A549 (cell line): ENCODE measurements around the gene NOS3. TPM values are rescaled to one million over a fixed set of nuclear protein-coding genes. Genes with fewer than 3 reads are reported as not detected.

ENCODE experiments used
- ATAC-seq, 2 experiments: fragments of 200-7000 bp in 1 of 2; fragments of >200 bp in 1 of 2; cut with Nextera tagmentation in 1 of 2; cut with Tn5 transposase in 1 of 2; 3 replicates each; pipeline versions ENCODE4 v1.8.0 to v1.9.1; 2018 to 2020; ENCODE audit warnings: mild to moderate bottlenecking in 1 of 2, moderate library complexity in 1 of 2
- CTCF ChIA-PET: fragments of 300-600 bp; sonication (Branson Sonifier 250); formaldehyde crosslinking; extraction: SDS; loops from one replicate; lab custom pipeline; 2021; ENCODE audit warnings: antibody characterized with exemption, inconsistent platforms; lab: Yijun Ruan, JAX
- POLR2A ChIA-PET: fragments of 350-600 bp; formaldehyde crosslinking; extraction: SDS; loops from one replicate; lab custom pipeline; 2021; ENCODE audit warnings: antibody characterized with exemption, inconsistent platforms; lab: Yijun Ruan, JAX
- DNase-seq, 2 experiments: peaks; one replicate each; pipeline versions ENCODE4 v3.0.0 to v3.0.0-alpha.2; 2011 to 2016; ENCODE audit warnings: low read depth in 1 of 2, low spot score in 1 of 2
- FAIRE-seq: peaks from 2 replicates; lab custom pipeline; 2011; peaks lifted over from hg19 to GRCh38; lab: Jason Lieb, UNC
- H3K27ac ChIP-seq, 2 experiments: fragments of >200 bp; sonication (Bioruptor Twin); formaldehyde crosslinking; 3 replicates each; pipeline ENCODE4 v1.5.1; 2016 to 2017
- H3K4me1 ChIP-seq: fragments of >200 bp; sonication (Bioruptor Twin); formaldehyde crosslinking; 3 replicates; pipeline ENCODE4 v1.6.1; 2016
- H3K4me2 ChIP-seq: fragments of >200 bp; sonication (Bioruptor Twin); formaldehyde crosslinking; 3 replicates; pipeline ENCODE4 v1.6.1; 2016
- H3K4me3 ChIP-seq: fragments of >200 bp; sonication (Bioruptor Twin); formaldehyde crosslinking; 3 replicates; pipeline ENCODE4 v1.5.1; 2016
- H3K9me3 ChIP-seq: fragments of >200 bp; sonication (Bioruptor Twin); formaldehyde crosslinking; 3 replicates; pipeline ENCODE4 v1.6.1; 2016
- ATOH8 ChIP-seq: fragments of 250-450 bp; sonication (Bioruptor Pico); IDR thresholded peaks from 2 replicates; pipeline ENCODE4 v1.5.0; 2020; ENCODE audit warnings: low read depth, mild to moderate bottlenecking, moderate library complexity
- BHLHE40 ChIP-seq: IDR thresholded peaks from 2 replicates; pipeline ENCODE4 v1.6.1; 2012; ENCODE audit warnings: low read depth, low read length, inconsistent platforms
- CBX2 ChIP-seq: fragments of 200-600 bp; sonication (generic); IDR thresholded peaks from 2 replicates; pipeline ENCODE4 v1.6.1; 2016; ENCODE audit warnings: low read depth, mild to moderate bottlenecking, borderline replicate concordance
- CEBPB ChIP-seq, 2 experiments: fragments of >200 bp in 1 of 2; sonication (Bioruptor Twin) in 1 of 2; formaldehyde crosslinking in 1 of 2; IDR thresholded peaks; 2 replicates each; pipeline ENCODE4 v1.6.1; 2012 to 2016
- CTCF ChIP-seq: fragments of >200 bp; sonication (Bioruptor Twin); formaldehyde crosslinking; IDR thresholded peaks from 3 replicates; pipeline ENCODE4 v1.5.1; 2016
- E2F6 ChIP-seq: IDR thresholded peaks from 2 replicates; pipeline ENCODE4 v1.6.1; 2012; ENCODE audit warnings: low read depth, borderline replicate concordance
- EHMT2 ChIP-seq: fragments of 200-600 bp; sonication (generic); IDR thresholded peaks from 2 replicates; pipeline ENCODE4 v1.6.1; 2016; ENCODE audit warnings: antibody characterized with exemption, low read depth, mild to moderate bottlenecking, moderate library complexity
- EP300 ChIP-seq, 2 experiments: fragments of >200 bp; sonication (Bioruptor Twin); formaldehyde crosslinking; IDR thresholded peaks; 2 replicates in 1 of 2; 3 replicates in 1 of 2; pipeline ENCODE4 v1.6.1; 2016 to 2017
- ESRRA ChIP-seq: fragments of 150-350 bp; IDR thresholded peaks from 2 replicates; pipeline ENCODE4 v1.6.1; 2014; ENCODE audit warnings: mild to moderate bottlenecking, low read length, borderline replicate concordance
- FOSB ChIP-seq: fragments of 250-450 bp; sonication (Bioruptor Pico); IDR thresholded peaks from 2 replicates; pipeline ENCODE4 v1.5.0; 2020; ENCODE audit warnings: mild to moderate bottlenecking, moderate library complexity
- FOXS1 ChIP-seq: fragments of 250-450 bp; sonication (Bioruptor Pico); IDR thresholded peaks from 2 replicates; pipeline ENCODE4 v1.5.0; 2020; ENCODE audit warnings: mild to moderate bottlenecking, moderate library complexity
- GATA3 ChIP-seq: IDR thresholded peaks from 2 replicates; pipeline ENCODE4 v1.6.1; 2012; ENCODE audit warnings: borderline replicate concordance
- HOXA7 ChIP-seq: fragments of 250-450 bp; sonication (Bioruptor Pico); IDR thresholded peaks from 2 replicates; pipeline ENCODE4 v1.5.0; 2020; ENCODE audit warnings: mild to moderate bottlenecking, moderate library complexity
- HOXB5 ChIP-seq: fragments of 250-450 bp; sonication (Bioruptor Pico); IDR thresholded peaks from 2 replicates; pipeline ENCODE4 v1.5.0; 2020; ENCODE audit warnings: mild to moderate bottlenecking, moderate library complexity
- JUN ChIP-seq, 2 experiments: fragments of >200 bp; sonication (Bioruptor Twin); formaldehyde crosslinking; IDR thresholded peaks; 2 replicates in 1 of 2; 3 replicates in 1 of 2; pipeline ENCODE4 v1.6.1; 2016 to 2017
- JUNB ChIP-seq: fragments of >200 bp; sonication (Bioruptor Twin); formaldehyde crosslinking; IDR thresholded peaks from 2 replicates; pipeline ENCODE4 v1.6.1; 2016
- KDM5A ChIP-seq: fragments of 200-600 bp; sonication (generic); IDR thresholded peaks from 2 replicates; pipeline ENCODE4 v1.6.1; 2016; ENCODE audit warnings: antibody characterized with exemption, mild to moderate bottlenecking
- MAFK ChIP-seq: fragments of 450-650 bp; IDR thresholded peaks from 2 replicates; pipeline ENCODE4 v1.6.1; 2014; ENCODE audit not compliant: partially characterized antibody
- MYC ChIP-seq: IDR thresholded peaks from 2 replicates; pipeline ENCODE4 v1.6.1; 2012; ENCODE audit warnings: mild to moderate bottlenecking, inconsistent platforms, low read length, improper control_type of control experiment, borderline replicate concordance
- NR3C1 ChIP-seq: fragments of >200 bp; sonication (Bioruptor Twin); formaldehyde crosslinking; IDR thresholded peaks from 3 replicates; pipeline ENCODE4 v1.6.1; 2017
- PBX3 ChIP-seq: IDR thresholded peaks from 2 replicates; pipeline ENCODE4 v1.6.1; 2012
- PHF8 ChIP-seq: fragments of 200-600 bp; sonication (generic); IDR thresholded peaks from 2 replicates; pipeline ENCODE4 v1.6.1; 2016; ENCODE audit warnings: low read depth, mild to moderate bottlenecking, antibody characterized with exemption, moderate library complexity, borderline replicate concordance
- POLR2A ChIP-seq: IDR thresholded peaks from 2 replicates; pipeline ENCODE4 v1.6.1; 2012; ENCODE audit warnings: mild to moderate bottlenecking, low read length
- POLR2AphosphoS2 ChIP-seq: conservative IDR thresholded peaks from 2 replicates; pipeline ENCODE4 v1.6.1; 2012; ENCODE audit warnings: low read length, improper control_type of control experiment, inconsistent platforms
- RAD21 ChIP-seq, 2 experiments: fragments of >200 bp in 1 of 2; sonication (Bioruptor Twin) in 1 of 2; formaldehyde crosslinking in 1 of 2; IDR thresholded peaks in 1 of 2; conservative IDR thresholded peaks in 1 of 2; 2 replicates in 1 of 2; 3 replicates in 1 of 2; pipeline ENCODE4 v1.6.1; 2012 to 2018; ENCODE audit warnings: inconsistent platforms in 1 of 2
- REST ChIP-seq: fragments of 200-600 bp; sonication (generic); IDR thresholded peaks from 2 replicates; pipeline ENCODE4 v1.6.1; 2016; ENCODE audit warnings: antibody characterized with exemption, mild to moderate bottlenecking, moderate library complexity
- RFX5 ChIP-seq: fragments of 450-650 bp; IDR thresholded peaks from 2 replicates; pipeline ENCODE4 v1.7.1; 2014; ENCODE audit warnings: antibody characterized with exemption, mild to moderate bottlenecking, moderate library complexity
- USF2 ChIP-seq: fragments of 450-650 bp; IDR thresholded peaks from 2 replicates; pipeline ENCODE4 v1.6.1; 2014; ENCODE audit warnings: antibody characterized with exemption
- ZNF302 ChIP-seq: fragments of 250-450 bp; sonication (Bioruptor Pico); IDR thresholded peaks from 2 replicates; pipeline ENCODE4 v1.9.0; 2021; ENCODE audit warnings: inconsistent platforms, mild to moderate bottlenecking, moderate library complexity
- WGBS: methylation state at CpG from one replicate; pipeline ENCODE4 v1.1.6; 2017; ENCODE audit errors: missing lambda C conversion rate; 5-methylcytosine and 5-hydroxymethylcytosine counted together
- polyA plus RNA-seq, 4 experiments: library from polyadenylated mRNA; depleted of rRNA in 3 of 4; stranded (reverse); fragments of >200 nt; fragmentation: RNase III in 1 of 4; extraction: RNeasy Plus Mini Kit Qiagen cat#74134 plus additional on column Dnase treatment in 1 of 4; gene quantifications; 2 replicates in 3 of 4; 3 replicates in 1 of 4; pipeline ENCODE4 v1.2.3, GENCODE V29; 2011 to 2017

NOS3 gene
- polyA plus RNA-seq, 2 of the 4 experiments (the other 2 are of a cell fraction) = 0.52 to 0.71 TPM

GRCh38 chr7:151020231-151020630, 29.4 kb downstream of the NOS3 start:
- DNase-seq = no peak
- Histone ChIP-seq H3K4me2 (no peak overlapping the region), H3K4me1 (peaks cover 6% of the 10 kb centered on the region; the same call in 2 of the 3 replicates), H3K9me3 (no peaks in the 10 kb centered on the region), H3K27ac (no peak overlapping the region), H3K4me3 (no peak overlapping the region)
- no peak for FAIRE-seq
- ChIA-PET CTCF (interaction anchor here (0.6 to 9.0 kb wide), 13 partner anchors 8 to 1770 kb away, joined by 3 to 110 read pairs (median 20); partner anchors contain the start of gene ABCB8), POLR2A (no interaction called here)
- WGBS = 75% methylated on average over 7 of the region's 7 CpGs
- TF ChIP-seq USF2 (no peak), CTCF (no peak), ESRRA (no peak), ZNF302 (CRISPR knock-in tag) (no peak), BHLHE40 (no peak), EP300 (IDR thresholded peaks at IDR 0.05) (no peak), MAFK (no peak), POLR2AphosphoS2 (no peak), PBX3 (no peak), JUNB (no peak), KDM5A (no peak), HOXB5 (CRISPR knock-in tag) (no peak), PHF8 (no peak), REST (no peak), CEBPB (IDR thresholded peaks at IDR 0.05) (no peak), FOSB (no peak), JUN (IDR thresholded peaks at IDR 0.05) (no peak), EHMT2 (no peak), POLR2A (no peak), MYC (no peak)
- TF ChIP-seq, all 56 proteins: peak for 0
- ATAC-seq = peak in 1 of 2 experiments; percentile 4; a peak in 1 of 6 replicates

- no peak overlapping the region for H3K4me2 ChIP-seq
- TF ChIP-seq ESRRA (no peak), NR3C1 (no peak), KDM5A (no peak), E2F6 (no peak), HOXA7 (CRISPR knock-in tag) (no peak), PBX3 (no peak), CBX2 (no peak), RAD21 (conservative IDR thresholded peaks at IDR 0.05 in 1 of 2, IDR thresholded peaks at IDR 0.05 in 1 of 2) (no peak), GATA3 (no peak), ATOH8 (no peak), RFX5 (no peak), FOXS1 (CRISPR knock-in tag) (no peak), PHF8 (no peak)
- TF ChIP-seq, all 56 proteins: peak for 0
- 78% methylated on average over 10 of the region's 10 CpGs for WGBS
- DNase-seq = no peak
- ChIA-PET CTCF (interaction anchor here (1.2 to 9.0 kb wide), 8 partner anchors 9 to 125 kb away, joined by 3 to 110 read pairs (median 4); no protein-coding TSS in a partner anchor), POLR2A (no interaction called here)
- Histone ChIP-seq H3K4me1 (peaks cover 17% of the 10 kb centered on the region; the same call in 2 of the 3 replicates), H3K9me3 (no peaks in the 10 kb centered on the region), H3K4me3 (no peak overlapping the region), H3K27ac (no peak overlapping the region)
- no peak for FAIRE-seq
- ATAC-seq = no peak
These were observed 32.4 kb downstream of the NOS3 start for GRCh38 chr7:151023232-151023631.
